ENCODE data around the gene CLCN5.

Gene CLCN5

DNA sequence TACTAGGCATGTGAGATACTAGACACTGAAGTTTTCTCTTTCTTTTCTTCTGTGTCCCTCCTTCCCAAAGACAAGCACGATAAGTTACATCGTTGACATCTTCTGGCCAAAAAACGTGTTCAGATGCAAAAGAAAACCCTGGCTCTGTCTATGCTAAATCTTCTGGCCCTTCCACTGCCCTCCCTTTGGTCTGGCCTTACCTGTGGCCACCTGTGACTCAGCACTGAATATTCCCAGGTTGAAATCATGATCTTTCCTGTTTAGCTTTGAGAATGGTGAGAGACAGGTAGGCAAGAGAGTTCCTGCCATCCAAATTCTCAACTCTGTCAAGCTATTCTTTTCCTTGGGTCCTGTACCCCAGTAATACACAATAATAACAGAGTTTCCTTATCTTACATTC lies 12.3 kb downstream of the CLCN5 start:
- no peak overlapping the region for H3K27ac ChIP-seq (ENCODE audit: low read length)
- no peak overlapping the region for H3K9ac ChIP-seq (ENCODE audit: low read depth, low read length)
- DNase-seq (no peak), ATAC-seq (ENCODE audit: insufficient read depth, low read depth) (no peak)
- no peak overlapping the region for H2AFZ ChIP-seq (ENCODE audit: low read depth, low read length)
- no peaks in the 10 kb centered on the region for H3K36me3 ChIP-seq (ENCODE audit: insufficient read depth, low read length)
- H3K9me3 ChIP-seq (ENCODE audit: insufficient read depth, low read length, severe bottlenecking) = no peaks in the 10 kb centered on the region
- H3K4me3 ChIP-seq (ENCODE audit: low read depth in 1 of 2, low read length in 2 of 2) = no peak overlapping the region
- TF ChIP-seq, protein P1, sequence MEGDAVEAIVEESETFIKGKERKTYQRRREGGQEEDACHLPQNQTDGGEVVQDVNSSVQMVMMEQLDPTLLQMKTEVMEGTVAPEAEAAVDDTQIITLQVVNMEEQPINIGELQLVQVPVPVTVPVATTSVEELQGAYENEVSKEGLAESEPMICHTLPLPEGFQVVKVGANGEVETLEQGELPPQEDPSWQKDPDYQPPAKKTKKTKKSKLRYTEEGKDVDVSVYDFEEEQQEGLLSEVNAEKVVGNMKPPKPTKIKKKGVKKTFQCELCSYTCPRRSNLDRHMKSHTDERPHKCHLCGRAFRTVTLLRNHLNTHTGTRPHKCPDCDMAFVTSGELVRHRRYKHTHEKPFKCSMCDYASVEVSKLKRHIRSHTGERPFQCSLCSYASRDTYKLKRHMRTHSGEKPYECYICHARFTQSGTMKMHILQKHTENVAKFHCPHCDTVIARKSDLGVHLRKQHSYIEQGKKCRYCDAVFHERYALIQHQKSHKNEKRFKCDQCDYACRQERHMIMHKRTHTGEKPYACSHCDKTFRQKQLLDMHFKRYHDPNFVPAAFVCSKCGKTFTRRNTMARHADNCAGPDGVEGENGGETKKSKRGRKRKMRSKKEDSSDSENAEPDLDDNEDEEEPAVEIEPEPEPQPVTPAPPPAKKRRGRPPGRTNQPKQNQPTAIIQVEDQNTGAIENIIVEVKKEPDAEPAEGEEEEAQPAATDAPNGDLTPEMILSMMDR (IDR thresholded peaks at IDR 0.05; ENCODE audit: borderline replicate concordance, extremely low read depth, low read length, poor library complexity, severe bottlenecking) = no peak
- TF ChIP-seq EZH2 (IDR thresholded peaks at IDR 0.05; ENCODE audit: borderline replicate concordance, low read depth, low read length, severe bottlenecking) = no peak
- no peaks in the 10 kb centered on the region for H3K27me3 ChIP-seq (ENCODE audit: insufficient read depth, low read length, poor library complexity)
- H3K79me2 ChIP-seq (ENCODE audit: insufficient read depth, low read length) = no peaks in the 10 kb centered on the region
- no peaks in the 10 kb centered on the region for H3K4me1 ChIP-seq (ENCODE audit: insufficient read depth, low read length)
- no peaks in the 10 kb centered on the region for H4K20me1 ChIP-seq (ENCODE audit: insufficient read depth, low read length)
- no peak overlapping the region for H3K4me2 ChIP-seq (ENCODE audit: insufficient read depth, low read length)

DNA sequence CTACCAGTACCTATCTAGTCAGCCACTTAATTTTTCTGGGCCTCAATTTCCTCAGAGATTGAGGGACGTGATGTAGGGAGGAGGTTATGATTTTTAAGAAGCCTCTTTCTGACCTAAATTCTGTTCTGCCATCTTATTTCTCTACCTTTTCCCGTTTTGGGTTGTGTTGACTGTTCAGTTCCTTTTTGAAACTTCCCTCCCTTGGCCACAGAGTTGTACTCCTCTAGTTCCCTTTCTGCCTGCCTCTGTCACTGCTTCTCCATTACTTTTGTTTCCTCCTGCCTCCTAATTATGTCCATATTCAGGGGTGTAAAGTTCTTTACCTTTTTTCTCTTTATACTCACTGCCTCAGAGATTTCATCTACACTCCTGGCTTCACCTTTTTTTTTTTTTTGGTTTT lies 25.4 kb downstream of the CLCN5 start:
- no peak overlapping the region for H3K27ac ChIP-seq (ENCODE audit: low read length)
- H3K4me3 ChIP-seq (ENCODE audit: low read depth in 1 of 2, low read length in 2 of 2) = no peak overlapping the region
- no peaks in the 10 kb centered on the region for H3K36me3 ChIP-seq (ENCODE audit: insufficient read depth, low read length)
- no peak overlapping the region for H3K9ac ChIP-seq (ENCODE audit: low read depth, low read length)
- H2AFZ ChIP-seq (ENCODE audit: low read depth, low read length) = no peak overlapping the region
- no peaks in the 10 kb centered on the region for H3K27me3 ChIP-seq (ENCODE audit: insufficient read depth, low read length, poor library complexity)
- no peaks in the 10 kb centered on the region for H3K4me1 ChIP-seq (ENCODE audit: insufficient read depth, low read length)
- no peak overlapping the region for H3K4me2 ChIP-seq (ENCODE audit: insufficient read depth, low read length)
- H3K9me3 ChIP-seq (ENCODE audit: insufficient read depth, low read length, severe bottlenecking) = no peaks in the 10 kb centered on the region
- H4K20me1 ChIP-seq (ENCODE audit: insufficient read depth, low read length) = no peaks in the 10 kb centered on the region
- H3K79me2 ChIP-seq (ENCODE audit: insufficient read depth, low read length) = no peaks in the 10 kb centered on the region
- TF ChIP-seq, protein P1 (IDR thresholded peaks at IDR 0.05; ENCODE audit: borderline replicate concordance, extremely low read depth, low read length, poor library complexity, severe bottlenecking) = no peak
- DNase-seq (no peak), ATAC-seq (ENCODE audit: insufficient read depth, low read depth) (no peak)

DNA sequence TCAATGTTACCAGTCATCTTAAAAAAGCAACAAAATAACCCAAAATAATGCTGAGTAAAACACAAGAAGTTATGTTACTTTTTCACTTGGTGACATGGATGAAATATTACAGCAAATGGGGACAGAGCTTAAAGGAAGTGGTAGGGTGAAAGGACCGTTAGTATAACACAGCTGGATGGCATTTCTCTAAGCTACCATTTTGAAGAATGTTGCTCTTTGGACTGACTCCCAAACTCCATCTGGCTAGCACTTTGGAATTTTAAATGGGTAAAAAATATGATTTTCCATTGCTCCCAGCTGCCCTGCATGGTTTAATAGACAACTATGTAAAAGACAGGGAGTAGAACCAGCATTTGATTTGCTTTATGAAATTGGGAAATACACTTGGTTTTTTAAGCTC lies 27.6 kb downstream of the CLCN5 start:
- Histone ChIP-seq H3K36me3 (ENCODE audit: insufficient read depth, low read length) (no peaks in the 10 kb centered on the region), H3K79me2 (ENCODE audit: insufficient read depth, low read length) (no peaks in the 10 kb centered on the region), H3K4me1 (ENCODE audit: insufficient read depth, low read length) (no peaks in the 10 kb centered on the region), H3K9ac (ENCODE audit: low read depth, low read length) (no peak overlapping the region), H3K9me3 (ENCODE audit: insufficient read depth, low read length, severe bottlenecking) (no peaks in the 10 kb centered on the region), H3K27ac (ENCODE audit: low read length) (no peak overlapping the region), H3K4me3 (ENCODE audit: low read depth in 1 of 2, low read length in 2 of 2) (no peak overlapping the region), H4K20me1 (ENCODE audit: insufficient read depth, low read length) (no peaks in the 10 kb centered on the region), H3K4me2 (ENCODE audit: insufficient read depth, low read length) (no peak overlapping the region), H3K27me3 (ENCODE audit: insufficient read depth, low read length, poor library complexity) (no peaks in the 10 kb centered on the region), H2AFZ (ENCODE audit: low read depth, low read length) (no peak overlapping the region)
- DNase-seq (no peak), ATAC-seq (ENCODE audit: insufficient read depth, low read depth) (no peak)
- TF ChIP-seq EZH2 (IDR thresholded peaks at IDR 0.05; ENCODE audit: borderline replicate concordance, low read depth, low read length, severe bottlenecking) = no peak
- TF ChIP-seq, protein P1 (IDR thresholded peaks at IDR 0.05; ENCODE audit: borderline replicate concordance, extremely low read depth, low read length, poor library complexity, severe bottlenecking) = no peak

Measured in DND-41 (cell line).